H1 (cell line): ENCODE results near the gene GALNT11. TPM values are rescaled to one million over a fixed set of nuclear protein-coding genes. Genes with fewer than 3 reads are reported as not detected.
"Not testable (repeated sequence)": the region's sequence is repeated elsewhere in the genome, so short reads cannot be mapped to it uniquely, and the experiment has no call there.

ENCODE experiments used
- CTCF ChIA-PET: fragments of 300-600 bp; sonication (Branson Sonifier 250); formaldehyde crosslinking; loops from one replicate; lab custom pipeline; 2021; ENCODE audit not compliant: partially characterized antibody; lab: Charles Lee
- POLR2A ChIA-PET: fragments of 300-600 bp; sonication (Branson Sonifier 250); formaldehyde crosslinking; loops from one replicate; lab custom pipeline; 2021; ENCODE audit warnings: inconsistent platforms; ENCODE audit not compliant: partially characterized antibody; lab: Charles Lee
- DNase-seq, 2 experiments: peaks; one replicate each; pipeline versions ENCODE4 v3.0.0 to v3.0.0-alpha.2; 2010 to 2022; ENCODE audit warnings: low spot score in 2 of 2, low read depth in 1 of 2, mixed read lengths in 1 of 2
- FAIRE-seq: peaks from 2 replicates; lab custom pipeline; 2011; peaks lifted over from hg19 to GRCh38; lab: Jason Lieb, UNC
- H2AFZ ChIP-seq: 2 replicates; pipeline ENCODE4 v1.8.1; 2012; ENCODE audit warnings: low read length, inconsistent platforms
- H2AK5ac ChIP-seq: 2 replicates; pipeline ENCODE4 v1.6.1; 2013; ENCODE audit warnings: low read depth, low read length
- H2BK120ac ChIP-seq: replicated peaks from 2 replicates; pipeline ENCODE3; 2013; ENCODE audit warnings: low read depth, low read length, inconsistent platforms
- H2BK12ac ChIP-seq: 2 replicates; pipeline ENCODE4 v1.6.1; 2013; ENCODE audit warnings: low read depth, low read length
- H2BK15ac ChIP-seq: 2 replicates; pipeline ENCODE4 v1.6.1; 2013; ENCODE audit warnings: low read length
- H2BK20ac ChIP-seq: 2 replicates; pipeline ENCODE4 v1.6.1; 2013; ENCODE audit warnings: low read length
- H2BK5ac ChIP-seq: 2 replicates; pipeline ENCODE4 v1.6.1; 2013; ENCODE audit warnings: low read depth, low read length
- H3K14ac ChIP-seq: 2 replicates; pipeline ENCODE4 v1.6.1; 2013; ENCODE audit warnings: inconsistent platforms; ENCODE audit not compliant: insufficient read length
- H3K18ac ChIP-seq: 2 replicates; pipeline ENCODE4 v1.6.1; 2013; ENCODE audit warnings: low read length; ENCODE audit errors: extremely low read depth
- H3K23ac ChIP-seq: 2 replicates; pipeline ENCODE4 v1.6.1; 2013; ENCODE audit warnings: inconsistent platforms; ENCODE audit not compliant: insufficient read length
- H3K23me2 ChIP-seq: 2 replicates; pipeline ENCODE4 v1.6.1; 2013; ENCODE audit warnings: low read depth, low read length
- H3K27ac ChIP-seq: 2 replicates; pipeline ENCODE4 v1.6.1; 2011; ENCODE audit warnings: low read depth, low read length, inconsistent platforms
- H3K27me3 ChIP-seq, 4 experiments: replicated peaks in 1 of 4; 1 replicate in 1 of 4; 2 replicates in 3 of 4; pipeline versions ENCODE4 v1.6.1 to v1.8.1; 2011 to 2013; ENCODE audit warnings: low read length in 3 of 4, mild to moderate bottlenecking in 3 of 4, inconsistent platforms in 2 of 4, mixed read lengths in 2 of 4, moderate library complexity in 1 of 4; ENCODE audit not compliant: control insufficient read depth in 3 of 4, insufficient read depth in 3 of 4; ENCODE audit errors: extremely low read depth in 1 of 4
- H3K36me3 ChIP-seq, 4 experiments: 2 replicates each; pipeline versions ENCODE4 v1.6.1 to v1.8.1; 2011 to 2013; ENCODE audit warnings: mild to moderate bottlenecking in 4 of 4, low read length in 3 of 4, moderate library complexity in 2 of 4, control low read depth in 1 of 4, inconsistent platforms in 1 of 4; ENCODE audit not compliant: insufficient read depth in 4 of 4, control insufficient read depth in 2 of 4
- H3K4ac ChIP-seq: replicated peaks from 2 replicates; pipeline ENCODE3; 2013; ENCODE audit warnings: low read length, low read depth, mixed read lengths, inconsistent platforms; ENCODE audit not compliant: insufficient read length
- H3K4me1 ChIP-seq, 4 experiments: replicated peaks in 1 of 4; 1 replicate in 1 of 4; 2 replicates in 3 of 4; pipeline versions ENCODE4 v1.6.1 to v1.8.1; 2011 to 2013; ENCODE audit warnings: low read length in 3 of 4, inconsistent platforms in 2 of 4, mixed read lengths in 1 of 4; ENCODE audit not compliant: insufficient read depth in 4 of 4, control insufficient read depth in 3 of 4
- H3K4me2 ChIP-seq, 2 experiments: 2 replicates each; pipeline versions ENCODE4 v1.6.1 to v1.8.1; 2011 to 2013; ENCODE audit warnings: low read depth in 2 of 2, low read length in 2 of 2, control low read depth in 1 of 2, inconsistent platforms in 1 of 2, mild to moderate bottlenecking in 1 of 2; ENCODE audit not compliant: insufficient read depth in 1 of 2
- H3K4me3 ChIP-seq, 4 experiments: fragments of 200-600, 300-600 bp in 1 of 4; sonication (generic), shearing (Covaris generic), sonication (Bioruptor Twin) in 1 of 4; 2 replicates each; pipeline versions ENCODE4 v1.5.1 to v1.8.1; 2011 to 2016; ENCODE audit warnings: low read length in 4 of 4, low read depth in 3 of 4, control low read depth in 2 of 4, inconsistent platforms in 2 of 4, mild to moderate bottlenecking in 2 of 4, mixed read lengths in 1 of 4, moderate library complexity in 1 of 4; ENCODE audit not compliant: insufficient read depth in 2 of 4; ENCODE audit errors: extremely low read depth in 1 of 4
- H3K56ac ChIP-seq: replicated peaks from 2 replicates; pipeline ENCODE3; 2013; ENCODE audit warnings: low read depth, mild to moderate bottlenecking, mixed read lengths, low read length, inconsistent platforms; ENCODE audit not compliant: insufficient read length
- H3K79me1 ChIP-seq: 2 replicates; pipeline ENCODE4 v1.6.1; 2013; ENCODE audit warnings: low read depth, low read length, control low read depth
- H3K79me2 ChIP-seq, 2 experiments: 2 replicates each; pipeline versions ENCODE4 v1.6.1 to v1.8.1; 2012 to 2013; ENCODE audit warnings: low read length in 2 of 2, mild to moderate bottlenecking in 2 of 2, inconsistent platforms in 1 of 2; ENCODE audit not compliant: insufficient read depth in 2 of 2, control insufficient read depth in 1 of 2
- H3K9ac ChIP-seq, 4 experiments: replicated peaks in 1 of 4; 1 replicate in 1 of 4; 2 replicates in 3 of 4; pipeline versions ENCODE4 v1.6.1 to v1.8.1; 2011 to 2013; ENCODE audit warnings: low read depth in 3 of 4, low read length in 3 of 4, control low read depth in 2 of 4, mild to moderate bottlenecking in 2 of 4, moderate library complexity in 2 of 4, inconsistent platforms in 1 of 4; ENCODE audit errors: extremely low read depth in 1 of 4
- H3K9me3 ChIP-seq, 2 experiments: 2 replicates each; pipeline versions ENCODE4 v1.6.1 to v1.8.1; 2012 to 2013; ENCODE audit warnings: mild to moderate bottlenecking in 2 of 2, moderate library complexity in 2 of 2, control low read depth in 1 of 2, inconsistent platforms in 1 of 2, low read depth in 1 of 2, low read length in 1 of 2, mixed read lengths in 1 of 2; ENCODE audit not compliant: insufficient read depth in 2 of 2
- H4K20me1 ChIP-seq, 2 experiments: replicated peaks in 1 of 2; 2 replicates each; pipeline versions ENCODE3 to v1.8.1; 2011 to 2013; ENCODE audit warnings: inconsistent platforms in 2 of 2, low read length in 2 of 2, mild to moderate bottlenecking in 1 of 2; ENCODE audit not compliant: insufficient read depth in 2 of 2, control insufficient read depth in 1 of 2
- H4K5ac ChIP-seq: 2 replicates; pipeline ENCODE4 v1.6.1; 2013; ENCODE audit warnings: low read length, low read depth, mixed read lengths, inconsistent platforms; ENCODE audit not compliant: insufficient read length
- H4K8ac ChIP-seq: 2 replicates; pipeline ENCODE4 v1.8.0; 2013; ENCODE audit warnings: mild to moderate bottlenecking, moderate library complexity, low read length, inconsistent platforms; ENCODE audit not compliant: insufficient read depth; ENCODE audit errors: extremely low read depth
- H4K91ac ChIP-seq: replicated peaks from 2 replicates; pipeline ENCODE3; 2013; ENCODE audit warnings: low read length, mixed read lengths, inconsistent platforms; ENCODE audit not compliant: insufficient read length
- WGBS, 2 experiments: shearing (Covaris generic) in 1 of 2; methylation state at CpG; one replicate each; pipeline versions ENCODE4 v1.1.6 to v1.1.7; 2013 to 2015; ENCODE audit warnings: low lambda C conversion rate in 2 of 2, mixed read lengths in 2 of 2, inconsistent platforms in 1 of 2, low coverage in 1 of 2, missing lambda C conversion rate in 1 of 2; ENCODE audit not compliant: insufficient replicate concordance in 2 of 2, insufficient coverage in 1 of 2, insufficient read length in 1 of 2; ENCODE audit errors: extremely low coverage in 1 of 2, missing lambda C conversion rate in 1 of 2; 5-methylcytosine and 5-hydroxymethylcytosine counted together
- polyA plus RNA-seq, 7 experiments: library from polyadenylated mRNA; depleted of rRNA in 3 of 7; stranded (reverse) in 5 of 7; unstranded in 2 of 7; fragments of >200 nt in 5 of 7; fragments of 200-250 nt in 2 of 7; gene quantifications; 1 replicate in 5 of 7; 2 replicates in 1 of 7; 4 replicates in 1 of 7; pipeline versions ENCODE4 v1.2.1 to v1.2.3, GENCODE V29; 2011 to 2013; ENCODE audit warnings: missing spikeins in 2 of 7, mixed read lengths in 2 of 7
- total RNA-seq: library from RNA; stranded (reverse); fragmentation: NEBNext Ultra II Directional; extraction: Animal tissue kit (Norgen Biotek cat#: 25700); gene quantifications from 2 replicates; pipeline ENCODE4 v1.2.1, GENCODE V29; 2021

The GALNT11 gene
- total and polyA plus RNA-seq, 2 of the 8 experiments (the other 6 are each of a cell fraction or from before 2014, with no cell fraction given) = 20.5 to 23.2 TPM

DNA sequence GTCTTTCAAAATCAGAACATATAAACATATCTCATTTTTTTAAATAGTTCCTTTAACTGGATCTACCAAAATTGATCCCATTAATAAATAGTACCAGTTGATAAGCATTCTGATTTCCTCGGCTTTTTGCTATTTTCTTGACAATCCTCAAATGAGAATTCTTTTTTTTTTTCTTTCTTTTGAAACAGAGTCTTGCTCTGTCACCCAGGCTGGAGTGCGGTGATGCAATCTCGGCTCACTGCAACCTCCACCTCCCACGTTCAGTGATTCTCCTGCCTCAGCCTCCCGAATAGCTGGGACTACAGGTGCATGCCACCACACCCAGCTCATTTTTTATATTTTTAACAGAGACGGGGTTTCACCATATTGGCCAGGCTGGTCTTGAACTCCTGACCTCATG lies 7.8 kb upstream of the GALNT11 start:
- H3K9me3 ChIP-seq, H3K27me3 ChIP-seq, H2BK12ac ChIP-seq, CTCF ChIA-PET, H3K56ac ChIP-seq, H3K79me2 ChIP-seq, H4K5ac ChIP-seq, H3K27ac ChIP-seq, H4K8ac ChIP-seq, H3K4ac ChIP-seq, H2BK5ac ChIP-seq, H3K14ac ChIP-seq, POLR2A ChIA-PET, H3K23me2 ChIP-seq, H3K9ac ChIP-seq, H2BK20ac ChIP-seq, DNase-seq, H2BK15ac ChIP-seq, H4K20me1 ChIP-seq, H3K4me1 ChIP-seq, H2AK5ac ChIP-seq, H4K91ac ChIP-seq, H3K18ac ChIP-seq, H3K4me2 ChIP-seq, H3K79me1 ChIP-seq, FAIRE-seq, H2AFZ ChIP-seq, H3K36me3 ChIP-seq, H3K4me3 ChIP-seq, H2BK120ac ChIP-seq, H3K23ac ChIP-seq: not testable (repeated sequence)
- WGBS, 2 experiments = 87% methylated on average over 6 of the region's 6 CpGs; no CpG with 5 or more reads in 1 of the 2 experiments

DNA sequence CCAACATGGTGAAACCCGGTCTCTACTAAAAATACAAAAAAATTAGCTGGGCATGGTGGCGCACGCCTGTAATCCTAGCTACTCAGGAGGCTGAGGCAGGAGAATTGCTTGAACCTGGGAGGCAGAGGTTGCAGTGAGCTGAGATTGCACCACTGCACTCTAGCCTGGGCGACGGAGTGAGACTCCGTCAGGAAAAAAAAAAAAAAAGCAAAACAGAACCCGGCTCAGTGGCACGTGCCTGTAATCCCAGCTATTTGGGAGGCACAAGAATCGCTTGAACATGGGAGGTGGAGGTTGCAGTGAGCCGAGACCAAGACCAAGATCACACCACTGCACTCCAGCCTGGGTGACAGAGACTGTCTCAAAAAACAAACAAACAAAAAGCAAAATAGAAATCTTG lies 3.7 kb upstream of the GALNT11 start:
- H3K56ac ChIP-seq, H2BK20ac ChIP-seq, H3K4ac ChIP-seq, H4K5ac ChIP-seq, DNase-seq, H3K9ac ChIP-seq, H3K36me3 ChIP-seq, H3K14ac ChIP-seq, H3K9me3 ChIP-seq, H3K4me2 ChIP-seq, H4K91ac ChIP-seq, H2BK15ac ChIP-seq, H3K23me2 ChIP-seq, H3K79me1 ChIP-seq, H3K4me3 ChIP-seq, H3K27ac ChIP-seq, H2BK120ac ChIP-seq, H2BK12ac ChIP-seq, FAIRE-seq, H2AFZ ChIP-seq, H3K18ac ChIP-seq, H3K27me3 ChIP-seq, H3K79me2 ChIP-seq, H4K8ac ChIP-seq, H3K4me1 ChIP-seq, H3K23ac ChIP-seq, H4K20me1 ChIP-seq, H2BK5ac ChIP-seq, POLR2A ChIA-PET, H2AK5ac ChIP-seq: not testable (repeated sequence)
- 79% methylated on average over 9 of the region's 10 CpGs; no CpG with 5 or more reads in 1 of the 2 experiments for WGBS, 2 experiments
- CTCF ChIA-PET = interaction anchor here (0.8 to 1.6 kb wide), 2 partner anchors 54 to 137 kb away, joined by 3 to 7 read pairs; no protein-coding TSS in a partner anchor
